ENCODE data around the gene SELENOW. TPM values are rescaled to one million over a fixed set of nuclear protein-coding genes. Genes with fewer than 3 reads are reported as not detected.

The SELENOW gene
- total RNA-seq, 1 experiment from 2014 or later: 246 TPM

- no peaks in the 10 kb centered on the region for H3K36me3 ChIP-seq
- H3K9me3 ChIP-seq: peaks cover 6% of the 10 kb centered on the region; the same call in 1 of the 2 replicates
- peaks cover 10% of the 10 kb centered on the region for H3K27me3 ChIP-seq
- no peak overlapping the region for H3K4me3 ChIP-seq
- DNase-seq: no peak
These were observed 48.3 kb downstream of the SELENOW start for GRCh38 chr19:47826800-47827199.

- DNase-seq: no peak
- no peaks in the 10 kb centered on the region for H3K36me3 ChIP-seq
- no peaks in the 10 kb centered on the region for H3K9me3 ChIP-seq
- peaks cover 10% of the 10 kb centered on the region for H3K27me3 ChIP-seq
- no peak overlapping the region for H3K4me3 ChIP-seq
These were observed 54.2 kb downstream of the SELENOW start for GRCh38 chr19:47832723-47833122.

Other genes with a start within 250 kb of the SELENOW start
- 0.36 and 0.69 TPM in 2 replicates for gene ZNF541, start 205.6 kb upstream of the SELENOW start, total RNA-seq (2014; rRNA removed; shearing (Covaris generic); ENCODE audit: low replicate concordance)
- gene BICRA, start 169.6 kb upstream of the SELENOW start, total RNA-seq (2014; rRNA removed; shearing (Covaris generic); ENCODE audit: low replicate concordance): 0.10 and 0.52 TPM in 2 replicates
- gene EHD2, start 65.3 kb upstream of the SELENOW start, total RNA-seq (2014; rRNA removed; shearing (Covaris generic); ENCODE audit: low replicate concordance): 15.7 and 25.4 TPM in 2 replicates
- 428 and 543 TPM in 2 replicates for gene NOP53, start 33.2 kb upstream of the SELENOW start, total RNA-seq (2014; rRNA removed; shearing (Covaris generic); ENCODE audit: low replicate concordance)
- not detected in 2 replicates for gene TPRX1, start 25.8 kb downstream of the SELENOW start, total RNA-seq (2014; rRNA removed; shearing (Covaris generic); ENCODE audit: low replicate concordance)
- not detected in 2 replicates for gene CRX, start 43.2 kb downstream of the SELENOW start, total RNA-seq (2014; rRNA removed; shearing (Covaris generic); ENCODE audit: low replicate concordance)
- not detected in 2 replicates for gene TPRX2, start 80.5 kb downstream of the SELENOW start, total RNA-seq (2014; rRNA removed; shearing (Covaris generic); ENCODE audit: low replicate concordance)
- gene SULT2A1, start 107.6 kb downstream of the SELENOW start, total RNA-seq (2014; rRNA removed; shearing (Covaris generic); ENCODE audit: low replicate concordance): not detected in 2 replicates
- gene BSPH1, start 213.5 kb downstream of the SELENOW start, total RNA-seq (2014; rRNA removed; shearing (Covaris generic); ENCODE audit: low replicate concordance): not detected in 2 replicates
- not detected in 2 replicates for gene ELSPBP1, start 215.9 kb downstream of the SELENOW start, total RNA-seq (2014; rRNA removed; shearing (Covaris generic); ENCODE audit: low replicate concordance)